ENCODE measurements around the gene SECISBP2. TPM values are rescaled to one million over a fixed set of nuclear protein-coding genes. Genes with fewer than 3 reads are reported as not detected.

Gene SECISBP2
- total RNA-seq, 1 donor from 2014 or later: 15.1 TPM

DNA sequence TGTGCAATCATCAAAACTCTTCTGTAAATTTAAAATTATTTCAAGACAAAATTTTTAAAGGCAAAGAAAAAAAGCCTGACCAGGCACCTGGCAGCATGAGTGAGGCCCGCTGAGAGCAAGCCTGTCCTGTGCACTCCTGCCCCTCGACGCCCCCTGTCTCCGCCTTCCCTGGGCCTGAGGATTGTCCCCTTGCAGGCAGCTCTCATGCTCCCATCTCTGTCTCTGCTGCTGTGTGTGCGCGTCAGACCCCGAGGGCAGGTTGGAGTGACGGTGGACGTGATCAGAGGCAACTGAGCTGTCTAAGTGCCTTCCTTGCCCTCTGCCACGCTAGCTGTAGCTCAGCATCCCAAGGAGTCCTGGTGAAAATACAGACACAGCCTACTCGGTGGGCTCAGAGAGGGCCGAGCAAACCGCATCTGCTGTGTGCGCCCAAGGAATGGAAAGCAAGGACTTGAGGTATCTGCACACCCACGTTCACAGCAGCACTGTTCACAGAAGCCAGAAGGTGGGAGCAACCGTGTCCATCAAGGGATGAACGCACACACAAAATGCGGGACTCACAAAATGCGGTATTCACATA, 65.5 kb downstream of the SECISBP2 start:
- TF ChIP-seq, protein P1, sequence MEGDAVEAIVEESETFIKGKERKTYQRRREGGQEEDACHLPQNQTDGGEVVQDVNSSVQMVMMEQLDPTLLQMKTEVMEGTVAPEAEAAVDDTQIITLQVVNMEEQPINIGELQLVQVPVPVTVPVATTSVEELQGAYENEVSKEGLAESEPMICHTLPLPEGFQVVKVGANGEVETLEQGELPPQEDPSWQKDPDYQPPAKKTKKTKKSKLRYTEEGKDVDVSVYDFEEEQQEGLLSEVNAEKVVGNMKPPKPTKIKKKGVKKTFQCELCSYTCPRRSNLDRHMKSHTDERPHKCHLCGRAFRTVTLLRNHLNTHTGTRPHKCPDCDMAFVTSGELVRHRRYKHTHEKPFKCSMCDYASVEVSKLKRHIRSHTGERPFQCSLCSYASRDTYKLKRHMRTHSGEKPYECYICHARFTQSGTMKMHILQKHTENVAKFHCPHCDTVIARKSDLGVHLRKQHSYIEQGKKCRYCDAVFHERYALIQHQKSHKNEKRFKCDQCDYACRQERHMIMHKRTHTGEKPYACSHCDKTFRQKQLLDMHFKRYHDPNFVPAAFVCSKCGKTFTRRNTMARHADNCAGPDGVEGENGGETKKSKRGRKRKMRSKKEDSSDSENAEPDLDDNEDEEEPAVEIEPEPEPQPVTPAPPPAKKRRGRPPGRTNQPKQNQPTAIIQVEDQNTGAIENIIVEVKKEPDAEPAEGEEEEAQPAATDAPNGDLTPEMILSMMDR (IDR thresholded peaks at IDR 0.05): no peak

GRCh38 chr9:89384783-89385182, 66.5 kb downstream of the SECISBP2 start:
- no peaks in the 10 kb centered on the region for H3K9me3 Mint-ChIP-seq (ENCODE audit: low read depth)
- TF ChIP-seq, protein P1 (IDR thresholded peaks at IDR 0.05): no peak
- H3K27ac Mint-ChIP-seq (ENCODE audit: unreplicated experiment): no peak overlapping the region
- no peak overlapping the region for H3K4me3 Mint-ChIP-seq (ENCODE audit: unreplicated experiment)
- H3K4me1 Mint-ChIP-seq (ENCODE audit: low read depth): peaks cover 4% of the 10 kb centered on the region
- no peak for DNase-seq (ENCODE audit: low spot score)
- H3K27me3 Mint-ChIP-seq (ENCODE audit: low read depth): no peaks in the 10 kb centered on the region
- peaks cover 2% of the 10 kb centered on the region for H3K36me3 Mint-ChIP-seq (ENCODE audit: low read depth)

More for the DNA sequence above, 65.5 kb downstream of the SECISBP2 start:
- H3K36me3 Mint-ChIP-seq (ENCODE audit: low read depth): peaks cover 5% of the 10 kb centered on the region
- no peak overlapping the region for H3K27ac Mint-ChIP-seq (ENCODE audit: unreplicated experiment)
- H3K4me3 Mint-ChIP-seq (ENCODE audit: unreplicated experiment): no peak overlapping the region
- no peaks in the 10 kb centered on the region for H3K9me3 Mint-ChIP-seq (ENCODE audit: low read depth)
- H3K27me3 Mint-ChIP-seq (ENCODE audit: low read depth): no peaks in the 10 kb centered on the region
- peaks cover 4% of the 10 kb centered on the region for H3K4me1 Mint-ChIP-seq (ENCODE audit: low read depth)
- DNase-seq (ENCODE audit: low spot score): no peak

DNA sequence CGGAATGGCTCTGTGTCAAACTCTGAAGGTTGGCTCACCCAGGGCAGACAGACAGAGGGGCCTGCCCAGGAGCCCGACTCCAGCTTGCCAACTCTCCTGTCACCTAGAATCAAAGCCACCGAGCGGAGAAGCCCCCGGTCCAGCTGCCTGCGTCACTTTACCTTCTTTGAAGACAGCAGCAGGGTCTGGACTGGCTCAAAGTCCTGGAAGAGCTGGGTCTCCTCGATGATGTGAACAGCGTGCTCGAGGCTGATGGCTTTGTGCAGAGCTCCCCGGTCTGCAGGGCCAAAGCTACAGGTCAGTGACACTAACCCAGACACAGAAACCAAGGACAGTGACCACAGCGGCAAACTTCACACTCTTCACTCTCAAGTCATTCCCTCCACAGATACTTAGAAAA, 67.9 kb downstream of the SECISBP2 start:
- TF ChIP-seq, protein P1 (IDR thresholded peaks at IDR 0.05): no peak
- no peaks in the 10 kb centered on the region for H3K4me1 Mint-ChIP-seq (ENCODE audit: low read depth)
- H3K27ac Mint-ChIP-seq (ENCODE audit: unreplicated experiment): no peak overlapping the region
- peaks cover 5% of the 10 kb centered on the region for H3K36me3 Mint-ChIP-seq (ENCODE audit: low read depth)
- no peak overlapping the region for H3K4me3 Mint-ChIP-seq (ENCODE audit: unreplicated experiment)
- DNase-seq (ENCODE audit: low spot score): no peak
- H3K9me3 Mint-ChIP-seq (ENCODE audit: low read depth): no peaks in the 10 kb centered on the region
- H3K27me3 Mint-ChIP-seq (ENCODE audit: low read depth): no peaks in the 10 kb centered on the region

- Mint-ChIP-seq H3K4me1 (ENCODE audit: low read depth) (no peaks in the 10 kb centered on the region), H3K4me3 (ENCODE audit: unreplicated experiment) (no peak overlapping the region), H3K27me3 (ENCODE audit: low read depth) (no peaks in the 10 kb centered on the region), H3K9me3 (ENCODE audit: low read depth) (no peaks in the 10 kb centered on the region), H3K27ac (ENCODE audit: unreplicated experiment) (no peak overlapping the region), H3K36me3 (ENCODE audit: low read depth) (peaks cover 5% of the 10 kb centered on the region)
- TF ChIP-seq, protein P1 (IDR thresholded peaks at IDR 0.05): no peak
- no peak for DNase-seq (ENCODE audit: low spot score)
Observed at GRCh38 chr9:89386797-89387196, 68.5 kb downstream of the SECISBP2 start.

DNA sequence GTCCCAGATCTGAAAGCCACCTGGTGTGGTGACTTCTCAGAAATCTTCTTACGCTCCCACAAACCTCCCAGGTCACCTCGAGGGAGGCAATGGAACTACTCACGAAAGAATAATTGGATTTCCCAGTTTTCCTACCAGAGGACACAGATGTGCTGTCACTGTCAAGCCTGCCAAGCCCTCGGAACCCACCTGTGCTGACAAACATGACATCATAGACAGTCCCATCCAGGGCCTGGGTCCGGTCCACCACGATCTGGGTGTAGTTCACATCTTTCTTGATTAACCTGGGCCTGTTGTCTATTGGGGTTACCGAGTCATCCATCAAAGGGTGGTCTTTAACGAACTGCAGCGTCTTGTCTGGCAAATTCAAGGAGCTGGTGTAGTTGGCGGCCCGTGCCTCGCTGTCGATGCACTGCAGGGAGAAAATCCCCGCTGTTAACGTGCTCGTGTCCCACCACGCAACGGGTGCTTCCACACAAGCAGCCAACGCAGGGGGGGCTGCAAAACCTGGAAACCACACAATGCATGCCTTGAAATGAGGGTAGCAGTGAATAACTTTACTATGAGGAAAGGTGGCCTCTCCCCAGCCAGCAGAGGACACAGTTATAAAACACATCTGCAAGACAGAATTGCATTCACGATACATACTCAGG, 69.0 kb downstream of the SECISBP2 start:
- TF ChIP-seq, protein P1 (IDR thresholded peaks at IDR 0.05): no peak
- no peak for DNase-seq (ENCODE audit: low spot score)
- Mint-ChIP-seq H3K27ac (ENCODE audit: unreplicated experiment) (no peak overlapping the region), H3K4me1 (ENCODE audit: low read depth) (no peaks in the 10 kb centered on the region), H3K9me3 (ENCODE audit: low read depth) (no peaks in the 10 kb centered on the region), H3K27me3 (ENCODE audit: low read depth) (no peaks in the 10 kb centered on the region), H3K4me3 (ENCODE audit: unreplicated experiment) (no peak overlapping the region), H3K36me3 (ENCODE audit: low read depth) (peaks cover 5% of the 10 kb centered on the region)

Data from chondrocyte (in vitro differentiated cells).